Measurements from ENCODE around the gene PADI2. TPM values are rescaled to one million over a fixed set of nuclear protein-coding genes. Genes with fewer than 3 reads are reported as not detected.

Gene PADI2
- polyA plus RNA-seq, 1 donor: 147 TPM

GRCh38 chr1:17017435-17017834 is 101.8 kb downstream of the PADI2 start:
- no peak for DNase-seq

Other genes starting within 250 kb of the PADI2 start
- not detected for gene RNU1-2, start 223.5 kb downstream of the PADI2 start, polyA plus RNA-seq (ENCODE audit: insufficient read length)
- 38.8 TPM for gene CROCC, start 197.5 kb downstream of the PADI2 start, polyA plus RNA-seq (ENCODE audit: insufficient read length)
- gene MFAP2, start 138.8 kb downstream of the PADI2 start, polyA plus RNA-seq (ENCODE audit: insufficient read length): 70.4 TPM
- gene ATP13A2, start 107.5 kb downstream of the PADI2 start, polyA plus RNA-seq (ENCODE audit: insufficient read length): 22.7 TPM
- gene SDHB, start 65.4 kb downstream of the PADI2 start, polyA plus RNA-seq (ENCODE audit: insufficient read length): 105 TPM
- gene PADI1, start 85.7 kb upstream of the PADI2 start, polyA plus RNA-seq (ENCODE audit: insufficient read length): 0.31 TPM
- not detected for gene PADI3, start 129.6 kb upstream of the PADI2 start, polyA plus RNA-seq (ENCODE audit: insufficient read length)
- gene PADI4, start 188.7 kb upstream of the PADI2 start, polyA plus RNA-seq (ENCODE audit: insufficient read length): 0.57 TPM